ENCODE results near the gene GP1BB.
"Not testable (repeated sequence)": the region's sequence is repeated elsewhere in the genome, so short reads cannot be mapped to it uniquely, and the experiment has no call there.

GP1BB gene

GRCh38 chr22:19724927-19725661 lies 1.8 kb downstream of the GP1BB start:
- Histone ChIP-seq H3K27ac (ENCODE audit: low read length) (no peak overlapping the region), H3K4me1 (ENCODE audit: insufficient read depth, low read length) (peaks cover under 1% of the 10 kb centered on the region; the same call in 1 of the 2 replicates), H2AFZ (ENCODE audit: low read depth, low read length) (no peak overlapping the region), H3K36me3 (ENCODE audit: insufficient read depth, low read length) (no peaks in the 10 kb centered on the region), H3K79me2 (ENCODE audit: insufficient read depth, low read length) (no peaks in the 10 kb centered on the region), H3K4me3 (ENCODE audit: low read depth in 1 of 2, low read length in 2 of 2) (no peak overlapping the region), H3K4me2 (ENCODE audit: insufficient read depth, low read length) (no peak overlapping the region), H3K9ac (ENCODE audit: low read depth, low read length) (no peak overlapping the region), H3K9me3 (ENCODE audit: insufficient read depth, low read length, severe bottlenecking) (no peaks in the 10 kb centered on the region), H4K20me1 (ENCODE audit: insufficient read depth, low read length) (no peaks in the 10 kb centered on the region), H3K27me3 (ENCODE audit: insufficient read depth, low read length, poor library complexity) (no peaks in the 10 kb centered on the region)
- no peak for DNase-seq
- TF ChIP-seq CTCF (IDR thresholded peaks at IDR 0.05; ENCODE audit: borderline replicate concordance, extremely low read depth, low read length, poor library complexity, severe bottlenecking), result no peak
- no peak for TF ChIP-seq EZH2 (IDR thresholded peaks at IDR 0.05; ENCODE audit: borderline replicate concordance, low read depth, low read length, severe bottlenecking)
- ATAC-seq (ENCODE audit: insufficient read depth, low read depth), result no peak

GRCh38 chr22:19726064-19726788 lies 2.9 kb downstream of the GP1BB start:
- H3K27me3 ChIP-seq (ENCODE audit: insufficient read depth, low read length, poor library complexity), result not testable (repeated sequence)

GRCh38 chr22:19727310-19728150 lies 4.2 kb downstream of the GP1BB start:
- H4K20me1 ChIP-seq (ENCODE audit: insufficient read depth, low read length), result no peaks in the 10 kb centered on the region
- H3K27me3 ChIP-seq (ENCODE audit: insufficient read depth, low read length, poor library complexity), result no peaks in the 10 kb centered on the region
- DNase-seq, result no peak
- H3K4me3 ChIP-seq (ENCODE audit: low read depth in 1 of 2, low read length in 2 of 2), result no peak overlapping the region
- no peak overlapping the region for H2AFZ ChIP-seq (ENCODE audit: low read depth, low read length)
- no peaks in the 10 kb centered on the region for H3K9me3 ChIP-seq (ENCODE audit: insufficient read depth, low read length, severe bottlenecking)
- H3K27ac ChIP-seq (ENCODE audit: low read length), result no peak overlapping the region
- ATAC-seq (ENCODE audit: insufficient read depth, low read depth), result no peak
- H3K4me1 ChIP-seq (ENCODE audit: insufficient read depth, low read length), result peaks cover 13% of the 10 kb centered on the region
- H3K4me2 ChIP-seq (ENCODE audit: insufficient read depth, low read length), result no peak overlapping the region
- H3K36me3 ChIP-seq (ENCODE audit: insufficient read depth, low read length), result no peaks in the 10 kb centered on the region
- TF ChIP-seq EZH2 (IDR thresholded peaks at IDR 0.05; ENCODE audit: borderline replicate concordance, low read depth, low read length, severe bottlenecking), result no peak
- TF ChIP-seq CTCF (IDR thresholded peaks at IDR 0.05; ENCODE audit: borderline replicate concordance, extremely low read depth, low read length, poor library complexity, severe bottlenecking), result no peak
- H3K9ac ChIP-seq (ENCODE audit: low read depth, low read length), result no peak overlapping the region
- H3K79me2 ChIP-seq (ENCODE audit: insufficient read depth, low read length), result no peaks in the 10 kb centered on the region

More at GRCh38 chr22:19726064-19726788, 2.9 kb downstream of the GP1BB start:
- DNase-seq; H3K4me2 ChIP-seq (ENCODE audit: insufficient read depth, low read length); ATAC-seq (ENCODE audit: insufficient read depth, low read depth); H3K9ac ChIP-seq (ENCODE audit: low read depth, low read length); H4K20me1 ChIP-seq (ENCODE audit: insufficient read depth, low read length); H3K9me3 ChIP-seq (ENCODE audit: insufficient read depth, low read length, severe bottlenecking); H3K4me3 ChIP-seq (ENCODE audit: low read depth in 1 of 2, low read length in 2 of 2); H3K36me3 ChIP-seq (ENCODE audit: insufficient read depth, low read length); H2AFZ ChIP-seq (ENCODE audit: low read depth, low read length); H3K27ac ChIP-seq (ENCODE audit: low read length); H3K79me2 ChIP-seq (ENCODE audit: insufficient read depth, low read length): not testable (repeated sequence)
- peaks cover 12% of the 10 kb centered on the region for H3K4me1 ChIP-seq (ENCODE audit: insufficient read depth, low read length)

All from DND-41 (cell line).